Hindlimb muscle (tissue), 1 donor: ENCODE data around the gene SLC25A12. TPM values are rescaled to one million over a fixed set of nuclear protein-coding genes. Genes with fewer than 3 reads are reported as not detected.

Experiments
- polyA plus RNA-seq: library from polyadenylated mRNA; unstranded; fragments of 120-200 nt; gene quantifications from one replicate; pipeline ENCODE4 v1.2.1, GENCODE V29; 2013; ENCODE audit not compliant: insufficient read length

Gene SLC25A12
- polyA plus RNA-seq, 1 donor, result 23.6 TPM

Other genes with a start within 250 kb of the SLC25A12 start
- gene DYNC1I2, start 206.8 kb downstream of the SLC25A12 start, polyA plus RNA-seq, result 88.6 TPM
- gene HAT1, start 28.2 kb upstream of the SLC25A12 start, polyA plus RNA-seq, result 31.9 TPM
- gene METAP1D, start 105.7 kb upstream of the SLC25A12 start, polyA plus RNA-seq, result 14.2 TPM
- gene DLX1, start 191.3 kb upstream of the SLC25A12 start, polyA plus RNA-seq, result not detected
- gene DLX2, start 208.7 kb upstream of the SLC25A12 start, polyA plus RNA-seq, result not detected